IMR-90 (cell line): ENCODE results near the gene OARD1. TPM values are rescaled to one million over a fixed set of nuclear protein-coding genes. Genes with fewer than 3 reads are reported as not detected.

Experiments
- ATAC-seq: fragments of 200-7000 bp; cut with Tn5 transposase; 2 replicates; pipeline ENCODE4 v1.9.1; 2020; ENCODE audit warnings: low read depth, mild to moderate bottlenecking, moderate library complexity
- BruUV-seq: library from RNA; stranded (reverse); fragments of 400-500 nt; replicated peaks from 2 replicates; lab custom pipeline; 2021; lab: Mats Ljungman, UMichigan
- CTCF ChIA-PET: fragments of 300-600 bp; formaldehyde crosslinking; extraction: SDS; loops from one replicate; lab custom pipeline; 2021; ENCODE audit warnings: antibody characterized with exemption; lab: Yijun Ruan, JAX
- POLR2A ChIA-PET: fragments of 300-600 bp; sonication (Branson Sonifier 250); formaldehyde crosslinking; loops from one replicate; lab custom pipeline; 2022; ENCODE audit warnings: antibody characterized with exemption; ENCODE audit not compliant: unreplicated experiment; lab: Charles Lee
- DNase-seq: peaks from one replicate; pipeline ENCODE4 v3.0.0; 2013
- H2AFZ ChIP-seq: replicated peaks from 2 replicates; pipeline ENCODE3; 2013; ENCODE audit warnings: low read length, mild to moderate bottlenecking; ENCODE audit not compliant: poor library complexity
- H2AK5ac ChIP-seq: 2 replicates; pipeline ENCODE4 v1.6.1; 2013; ENCODE audit warnings: low read depth, low read length, inconsistent platforms
- H2AK9ac ChIP-seq: replicated peaks from 2 replicates; pipeline ENCODE3; 2013; ENCODE audit warnings: mild to moderate bottlenecking, low read depth, low read length, moderate library complexity; ENCODE audit not compliant: poor library complexity
- H2BK120ac ChIP-seq: 2 replicates; pipeline ENCODE4 v1.6.1; 2013; ENCODE audit warnings: low read depth, low read length, inconsistent platforms
- H2BK15ac ChIP-seq: 3 replicates; pipeline ENCODE4 v1.6.1; 2013; ENCODE audit warnings: low read depth, low read length, inconsistent platforms
- H2BK20ac ChIP-seq: 2 replicates; pipeline ENCODE4 v1.6.1; 2013; ENCODE audit warnings: low read depth, mild to moderate bottlenecking, inconsistent platforms, low read length, moderate library complexity
- H2BK5ac ChIP-seq: 2 replicates; pipeline ENCODE4 v1.6.1; 2013; ENCODE audit warnings: mild to moderate bottlenecking, low read depth, low read length, inconsistent platforms; ENCODE audit not compliant: poor library complexity, severe bottlenecking
- H3K14ac ChIP-seq: replicated peaks from 2 replicates; pipeline ENCODE4 v1.6.1; 2013; ENCODE audit warnings: low read depth, low read length, inconsistent platforms
- H3K18ac ChIP-seq: 2 replicates; pipeline ENCODE4 v1.6.1; 2013; ENCODE audit warnings: low read depth, low read length, control low read depth
- H3K23ac ChIP-seq: 2 replicates; pipeline ENCODE4 v1.6.1; 2013; ENCODE audit warnings: low read depth, low read length, inconsistent platforms
- H3K27ac ChIP-seq: 2 replicates; pipeline ENCODE4 v1.5.1; 2013; ENCODE audit warnings: mild to moderate bottlenecking, control low read depth, low read length; ENCODE audit not compliant: insufficient read depth
- H3K27me3 ChIP-seq: 2 replicates; pipeline ENCODE4 v1.6.1; 2013; ENCODE audit warnings: low read length; ENCODE audit not compliant: control insufficient read depth, insufficient read depth
- H3K36me3 ChIP-seq: 2 replicates; pipeline ENCODE4 v1.6.1; 2013; ENCODE audit warnings: low read length, mixed read lengths; ENCODE audit not compliant: control insufficient read depth, insufficient read depth
- H3K4ac ChIP-seq: 2 replicates; pipeline ENCODE4 v1.6.1; 2013; ENCODE audit warnings: low read depth, low read length, inconsistent platforms
- H3K4me1 ChIP-seq: 2 replicates; pipeline ENCODE4 v1.6.1; 2013; ENCODE audit warnings: low read length, mixed read lengths; ENCODE audit not compliant: control insufficient read depth, insufficient read depth
- H3K4me2 ChIP-seq: 2 replicates; pipeline ENCODE4 v1.6.1; 2013; ENCODE audit warnings: low read depth, mild to moderate bottlenecking, control low read depth, low read length, moderate library complexity
- H3K4me3 ChIP-seq: 2 replicates; pipeline ENCODE4 v1.5.1; 2013; ENCODE audit warnings: low read depth, mild to moderate bottlenecking, control low read depth, low read length, moderate library complexity; ENCODE audit not compliant: insufficient read depth
- H3K56ac ChIP-seq: 2 replicates; pipeline ENCODE4 v1.6.1; 2013; ENCODE audit warnings: low read length, inconsistent platforms; ENCODE audit not compliant: insufficient read depth; ENCODE audit errors: extremely low read depth
- H3K79me1 ChIP-seq, 2 experiments: 2 replicates each; pipeline ENCODE4 v1.6.1; 2013; ENCODE audit warnings: low read length in 2 of 2, inconsistent platforms in 1 of 2, low read depth in 1 of 2
- H3K9ac ChIP-seq: 2 replicates; pipeline ENCODE4 v1.6.1; 2013; ENCODE audit warnings: low read depth, low read length, control low read depth
- H3K9me1 ChIP-seq: 2 replicates; pipeline ENCODE4 v1.6.1; 2013; ENCODE audit warnings: low read length, inconsistent platforms; ENCODE audit not compliant: insufficient read depth
- H3K9me3 ChIP-seq: 2 replicates; pipeline ENCODE4 v1.6.1; 2013; ENCODE audit warnings: low read length; ENCODE audit not compliant: control insufficient read depth, insufficient read depth
- H4K20me1 ChIP-seq: 2 replicates; pipeline ENCODE4 v1.6.1; 2013; ENCODE audit warnings: low read length, inconsistent platforms; ENCODE audit not compliant: insufficient read depth
- H4K5ac ChIP-seq: 2 replicates; pipeline ENCODE4 v1.6.1; 2013; ENCODE audit warnings: mild to moderate bottlenecking, low read depth, low read length, control low read depth
- H4K8ac ChIP-seq, 2 experiments: 2 replicates each; pipeline ENCODE4 v1.6.1; 2013; ENCODE audit warnings: low read depth in 2 of 2, low read length in 2 of 2, control low read depth in 1 of 2, inconsistent platforms in 1 of 2
- H4K91ac ChIP-seq: 2 replicates; pipeline ENCODE4 v1.6.1; 2013; ENCODE audit warnings: low read depth, low read length, inconsistent platforms; ENCODE audit not compliant: insufficient read depth
- MAZ ChIP-seq: IDR thresholded peaks from 2 replicates; pipeline ENCODE4 v1.6.1; 2012; ENCODE audit warnings: low read depth, mild to moderate bottlenecking, low read length, improper control_type of control experiment, moderate library complexity, borderline replicate concordance
- dilution Hi-C: fragments of 300-500 bp; cut with HindIII; formaldehyde crosslinking; loops from one replicate; pipeline ENCODE4 v1.14.3; 2018; ENCODE audit warnings: low sequenced_read_pairs; ENCODE audit not compliant: unreplicated experiment
- in situ Hi-C: fragments of 300-500 bp; cut with MboI; formaldehyde crosslinking; loops from 3 replicates; pipeline ENCODE4 v1.14.3; 2019; ENCODE audit warnings: low sequenced_read_pairs, inconsistent platforms, mixed read lengths
- intact Hi-C: fragments of 100-400 bp; cut with micrococcal nuclease; formaldehyde crosslinking; loops from 2 replicates; pipeline ENCODE4 v1.10.0; 2022
- polyA plus RNA-seq, 3 experiments: library from polyadenylated mRNA; depleted of rRNA; stranded (reverse); fragments of >200 nt; gene quantifications; 2 replicates each; pipeline ENCODE4 v1.2.3, GENCODE V29; 2012; ENCODE audit warnings: low replicate concordance in 1 of 3
- total RNA-seq: library from RNA; depleted of rRNA; stranded (reverse); fragments of >200 nt; gene quantifications from 2 replicates; pipeline ENCODE4 v1.2.3, GENCODE V29; 2012

Gene OARD1
- total and polyA plus RNA-seq, 2 of the 4 experiments (the other 2 are of a cell fraction), result 2.3 to 5.5 TPM

DNA sequence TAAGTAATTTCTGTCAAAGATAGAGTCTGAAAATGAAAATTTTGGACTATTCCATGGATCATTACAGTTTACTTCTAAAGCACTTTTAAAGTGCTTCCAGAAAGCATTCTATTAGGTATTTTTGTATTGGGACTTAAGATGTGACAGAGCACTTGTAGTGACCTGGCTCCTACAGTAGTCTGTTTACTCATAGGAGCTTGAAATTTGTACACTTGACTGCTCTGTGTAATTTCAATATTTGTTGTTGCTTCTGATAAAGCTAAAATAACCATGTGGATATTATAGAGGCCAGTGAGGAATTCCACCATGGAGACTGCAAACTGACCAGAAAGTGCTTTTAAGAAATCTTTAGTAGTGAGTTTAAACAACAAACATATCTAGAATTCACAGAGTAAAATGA, 10.9 kb upstream of the OARD1 start:
- H3K56ac ChIP-seq, result no peak overlapping the region
- no peak overlapping the region for H3K27ac ChIP-seq
- no peaks in the 10 kb centered on the region for H3K27me3 ChIP-seq
- in situ Hi-C loops, result no loop called here
- no peaks in the 10 kb centered on the region for H4K20me1 ChIP-seq
- H2BK120ac ChIP-seq, result no peak overlapping the region
- H3K4me3 ChIP-seq, result no peak overlapping the region
- H2AFZ ChIP-seq, result no peak overlapping the region
- no peak overlapping the region for H4K8ac ChIP-seq
- H2BK20ac ChIP-seq, result no peak overlapping the region
- H3K79me1 ChIP-seq, result peaks cover 17 to 22% of the 10 kb centered on the region in 2 experiments
- BruUV-seq, result no TSS peak
- H3K9ac ChIP-seq, result no peak overlapping the region
- ATAC-seq (no peak), DNase-seq (no peak)
- peaks cover 14% of the 10 kb centered on the region for H3K36me3 ChIP-seq
- H4K91ac ChIP-seq, result no peak overlapping the region
- no peaks in the 10 kb centered on the region for H3K9me1 ChIP-seq
- ChIA-PET POLR2A (no interaction called here), CTCF (no interaction called here)
- H2AK5ac ChIP-seq, result no peak overlapping the region
- H4K5ac ChIP-seq, result no peak overlapping the region
- no peak overlapping the region for H3K18ac ChIP-seq
- intact Hi-C loops, result no loop called here
- H3K4me1 ChIP-seq, result no peaks in the 10 kb centered on the region
- no peak overlapping the region for H3K4me2 ChIP-seq
- no peak overlapping the region for H2BK15ac ChIP-seq
- dilution Hi-C loops, result no loop called here
- no peaks in the 10 kb centered on the region for H3K9me3 ChIP-seq
- no peak overlapping the region for H3K4ac ChIP-seq
- no peak overlapping the region for H3K23ac ChIP-seq
- H3K14ac ChIP-seq, result no peak overlapping the region
- H2BK5ac ChIP-seq, result no peak overlapping the region
- H2AK9ac ChIP-seq, result no peak overlapping the region
- TF ChIP-seq MAZ, result no peak
